Measurements from ENCODE around the gene NAXD.

GRCh38 chr13:110578363-110578762, 37.0 kb upstream of the NAXD start:
- TF ChIP-seq CSDC2 (CRISPR knock-in tag; IDR thresholded peaks at IDR 0.05): no peak
- TF ChIP-seq TCF4 (CRISPR knock-in tag; IDR thresholded peaks at IDR 0.05; ENCODE audit: borderline replicate concordance): no peak
- TF ChIP-seq PPARA (CRISPR knock-in tag; IDR thresholded peaks at IDR 0.05; ENCODE audit: borderline replicate concordance): no peak
- TF ChIP-seq ZFP3 (CRISPR knock-in tag; IDR thresholded peaks at IDR 0.05): no peak
- no peak for TF ChIP-seq ZC3H10 (CRISPR knock-in tag; IDR thresholded peaks at IDR 0.05)

Data from SK-N-SH treated with all-trans-retinoic acid at 6 μM for 48 hours (cell line).